Neural progenitor cell (in vitro differentiated cells): ENCODE data around the gene CELF5. TPM values are rescaled to one million over a fixed set of nuclear protein-coding genes. Genes with fewer than 3 reads are reported as not detected.

Source experiments
- DNase-seq: peaks from one replicate; pipeline ENCODE4 v3.0.0-alpha.2; 2016; ENCODE audit warnings: low spot score
- H2AFZ ChIP-seq: fragments of 200-600 bp; sonication (generic); replicated peaks from 2 replicates; pipeline ENCODE4 v1.6.1; 2016; ENCODE audit warnings: antibody characterized with exemption
- H3F3A ChIP-seq: fragments of 200-600 bp; sonication (generic); 2 replicates; pipeline ENCODE4 v1.6.1; 2016; ENCODE audit warnings: antibody characterized with exemption, low read depth
- H3K27ac ChIP-seq: fragments of 200-600 bp; sonication (generic); 2 replicates; pipeline ENCODE4 v1.5.1; 2016; ENCODE audit warnings: mild to moderate bottlenecking
- H3K27me3 ChIP-seq: fragments of 200-600 bp; sonication (generic); 2 replicates; pipeline ENCODE4 v1.6.1; 2016; ENCODE audit warnings: mild to moderate bottlenecking, moderate library complexity
- H3K36me3 ChIP-seq: fragments of 200-600 bp; sonication (generic); 2 replicates; pipeline ENCODE4 v1.5.1; 2016
- H3K4me1 ChIP-seq: fragments of 200-600 bp; sonication (generic); 2 replicates; pipeline ENCODE4 v1.6.1; 2016; ENCODE audit warnings: mixed run types
- H3K4me2 ChIP-seq: fragments of 200-600 bp; sonication (generic); 2 replicates; pipeline ENCODE4 v1.6.1; 2016
- H3K4me3 ChIP-seq: fragments of 200-600 bp; sonication (generic); 2 replicates; pipeline ENCODE4 v1.5.1; 2016
- H3K79me2 ChIP-seq: fragments of 200-600 bp; sonication (generic); 2 replicates; pipeline ENCODE4 v1.6.1; 2016; ENCODE audit warnings: low read depth
- H3K9ac ChIP-seq: fragments of 200-600 bp; sonication (generic); 2 replicates; pipeline ENCODE4 v1.6.1; 2016
- H3K9me3 ChIP-seq: fragments of 200-600 bp; sonication (generic); 2 replicates; pipeline ENCODE4 v1.5.1; 2016; ENCODE audit warnings: low read depth
- H4K20me1 ChIP-seq: fragments of 200-600 bp; sonication (generic); 2 replicates; pipeline ENCODE4 v1.6.1; 2016; ENCODE audit warnings: low read depth
- H3K27ac Mint-ChIP-seq: 3 replicates; pipeline ENCODE4 v1.8.0; 2021; ENCODE audit warnings: mixed read lengths
- H3K27me3 Mint-ChIP-seq: 2 replicates; pipeline ENCODE4 v1.8.0; 2022; ENCODE audit warnings: low read depth, mild to moderate bottlenecking, inconsistent platforms, moderate library complexity, mixed read lengths; ENCODE audit not compliant: insufficient read depth
- H3K36me3 Mint-ChIP-seq: 3 replicates; pipeline ENCODE4 v1.8.0; 2021; ENCODE audit warnings: mixed read lengths
- H3K4me1 Mint-ChIP-seq: 3 replicates; pipeline ENCODE4 v1.8.0; 2021; ENCODE audit warnings: mixed read lengths
- H3K4me3 Mint-ChIP-seq: 3 replicates; pipeline ENCODE4 v1.8.0; 2021; ENCODE audit warnings: mild to moderate bottlenecking, moderate library complexity, mixed read lengths
- H3K9me3 Mint-ChIP-seq: 3 replicates; pipeline ENCODE4 v1.8.0; 2020; ENCODE audit warnings: mixed read lengths
- EZH2 ChIP-seq: fragments of 200-600 bp; sonication (generic); IDR thresholded peaks from 2 replicates; pipeline ENCODE4 v1.6.1; 2017; ENCODE audit warnings: antibody characterized with exemption, mild to moderate bottlenecking, moderate library complexity
- EZH2phosphoT487 ChIP-seq: fragments of 200-600 bp; sonication (generic); IDR thresholded peaks from 2 replicates; pipeline ENCODE4 v1.6.1; 2017; ENCODE audit warnings: antibody characterized with exemption
- total RNA-seq: library from RNA; depleted of rRNA; stranded (reverse); fragments of >200 nt; gene quantifications from 2 replicates; pipeline ENCODE4 v1.2.3, GENCODE V29; 2015; ENCODE audit warnings: low replicate concordance
- TF ChIP-seq, protein P1 (sequence below): fragments of 200-600 bp; sonication (generic); IDR thresholded peaks from 2 replicates; pipeline ENCODE4 v1.5.1; 2017; ENCODE audit warnings: antibody characterized with exemption, mild to moderate bottlenecking

CELF5 gene
- total RNA-seq, 1 donor from 2014 or later: 7.9 TPM

DNA sequence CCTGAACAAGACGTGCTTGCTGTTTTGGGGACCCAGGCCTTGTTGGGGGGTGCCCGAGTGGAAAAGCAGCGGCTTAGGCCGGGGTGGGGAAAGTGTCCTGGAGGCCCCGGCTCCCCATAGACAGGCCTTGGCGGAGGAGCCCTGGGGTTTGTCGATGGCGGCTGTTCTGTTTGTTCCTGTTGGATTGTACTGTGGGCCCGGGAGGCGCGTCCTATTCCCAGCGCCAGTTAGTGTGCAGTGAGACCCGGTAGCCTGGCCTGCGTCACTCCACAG, 27.6 kb upstream of the CELF5 start:
- Mint-ChIP-seq H3K27ac (no peak overlapping the region), H3K27me3 (no peaks in the 10 kb centered on the region), H3K36me3 (peaks cover 5% of the 10 kb centered on the region), H3K4me3 (no peak overlapping the region), H3K9me3 (no peaks in the 10 kb centered on the region), H3K4me1 (no peaks in the 10 kb centered on the region)
- H3K9me3 ChIP-seq: no peaks in the 10 kb centered on the region
- peaks cover 3% of the 10 kb centered on the region for H3K79me2 ChIP-seq
- TF ChIP-seq EZH2 (no peak), EZH2phosphoT487 (no peak)
- TF ChIP-seq, protein P1, sequence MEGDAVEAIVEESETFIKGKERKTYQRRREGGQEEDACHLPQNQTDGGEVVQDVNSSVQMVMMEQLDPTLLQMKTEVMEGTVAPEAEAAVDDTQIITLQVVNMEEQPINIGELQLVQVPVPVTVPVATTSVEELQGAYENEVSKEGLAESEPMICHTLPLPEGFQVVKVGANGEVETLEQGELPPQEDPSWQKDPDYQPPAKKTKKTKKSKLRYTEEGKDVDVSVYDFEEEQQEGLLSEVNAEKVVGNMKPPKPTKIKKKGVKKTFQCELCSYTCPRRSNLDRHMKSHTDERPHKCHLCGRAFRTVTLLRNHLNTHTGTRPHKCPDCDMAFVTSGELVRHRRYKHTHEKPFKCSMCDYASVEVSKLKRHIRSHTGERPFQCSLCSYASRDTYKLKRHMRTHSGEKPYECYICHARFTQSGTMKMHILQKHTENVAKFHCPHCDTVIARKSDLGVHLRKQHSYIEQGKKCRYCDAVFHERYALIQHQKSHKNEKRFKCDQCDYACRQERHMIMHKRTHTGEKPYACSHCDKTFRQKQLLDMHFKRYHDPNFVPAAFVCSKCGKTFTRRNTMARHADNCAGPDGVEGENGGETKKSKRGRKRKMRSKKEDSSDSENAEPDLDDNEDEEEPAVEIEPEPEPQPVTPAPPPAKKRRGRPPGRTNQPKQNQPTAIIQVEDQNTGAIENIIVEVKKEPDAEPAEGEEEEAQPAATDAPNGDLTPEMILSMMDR: no peak
- no peaks in the 10 kb centered on the region for H3K4me1 ChIP-seq
- H3K27ac ChIP-seq: no peak overlapping the region
- no peak overlapping the region for H3K9ac ChIP-seq
- H3K27me3 ChIP-seq: no peaks in the 10 kb centered on the region
- DNase-seq: no peak
- no peak overlapping the region for H3K4me2 ChIP-seq
- no peak overlapping the region for H3K4me3 ChIP-seq
- no peak overlapping the region for H2AFZ ChIP-seq
- H4K20me1 ChIP-seq: peaks cover 7% of the 10 kb centered on the region
- no peaks in the 10 kb centered on the region for H3F3A ChIP-seq
- no peaks in the 10 kb centered on the region for H3K36me3 ChIP-seq

DNA sequence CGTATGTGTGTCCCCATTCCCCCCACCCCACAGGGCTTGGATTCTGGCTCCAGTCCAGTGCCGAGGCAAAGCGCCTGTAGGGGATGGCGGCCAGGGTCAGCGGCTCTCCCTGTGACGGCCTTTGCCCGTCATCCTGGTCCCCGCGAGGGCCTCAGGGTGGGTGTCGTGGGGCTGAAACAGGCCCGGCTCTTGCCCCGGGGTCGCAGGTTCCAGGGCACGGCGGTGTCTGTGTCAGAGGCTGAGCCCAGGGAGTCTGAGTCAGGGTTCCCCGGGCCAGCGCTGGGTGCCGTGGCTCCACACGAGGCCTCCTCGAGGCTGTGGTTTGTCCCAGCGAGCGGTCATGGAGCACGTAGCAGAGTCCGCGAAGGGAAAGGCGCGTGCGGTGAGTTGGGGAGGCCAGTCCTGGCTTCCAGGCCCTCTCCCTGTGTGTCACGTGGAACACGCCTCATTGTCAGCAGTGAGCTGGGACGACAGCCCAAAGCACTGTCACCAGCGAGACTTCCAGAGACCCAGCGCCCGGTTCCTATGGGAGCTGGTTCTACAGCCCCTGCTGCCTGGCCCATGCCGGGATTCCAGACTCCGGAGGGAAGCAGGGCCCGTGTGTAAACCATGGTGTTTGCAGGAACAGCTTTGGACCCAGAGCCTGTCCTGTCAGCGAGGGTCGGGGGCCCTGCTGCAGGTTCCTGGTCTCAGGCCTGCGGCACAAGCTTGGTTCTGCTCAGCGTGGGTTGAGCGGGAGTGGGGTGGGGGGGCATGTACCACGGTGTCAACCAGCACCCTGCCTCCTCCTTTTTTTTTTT, 25.4 kb upstream of the CELF5 start:
- Histone ChIP-seq H4K20me1 (no peaks in the 10 kb centered on the region), H3K4me1 (no peaks in the 10 kb centered on the region), H3K4me3 (no peak overlapping the region), H3K27me3 (no peaks in the 10 kb centered on the region), H3K27ac (no peak overlapping the region), H3K4me2 (no peak overlapping the region), H3K9ac (no peak overlapping the region), H3K36me3 (no peaks in the 10 kb centered on the region), H2AFZ (no peak overlapping the region), H3K9me3 (no peaks in the 10 kb centered on the region), H3K79me2 (no peaks in the 10 kb centered on the region), H3F3A (no peaks in the 10 kb centered on the region)
- Mint-ChIP-seq H3K36me3 (peaks cover 5% of the 10 kb centered on the region), H3K27me3 (no peaks in the 10 kb centered on the region), H3K4me3 (no peak overlapping the region), H3K4me1 (no peaks in the 10 kb centered on the region), H3K27ac (no peak overlapping the region), H3K9me3 (no peaks in the 10 kb centered on the region)
- TF ChIP-seq EZH2phosphoT487: no peak
- TF ChIP-seq, protein P1: no peak
- TF ChIP-seq EZH2: no peak
- no peak for DNase-seq

DNA sequence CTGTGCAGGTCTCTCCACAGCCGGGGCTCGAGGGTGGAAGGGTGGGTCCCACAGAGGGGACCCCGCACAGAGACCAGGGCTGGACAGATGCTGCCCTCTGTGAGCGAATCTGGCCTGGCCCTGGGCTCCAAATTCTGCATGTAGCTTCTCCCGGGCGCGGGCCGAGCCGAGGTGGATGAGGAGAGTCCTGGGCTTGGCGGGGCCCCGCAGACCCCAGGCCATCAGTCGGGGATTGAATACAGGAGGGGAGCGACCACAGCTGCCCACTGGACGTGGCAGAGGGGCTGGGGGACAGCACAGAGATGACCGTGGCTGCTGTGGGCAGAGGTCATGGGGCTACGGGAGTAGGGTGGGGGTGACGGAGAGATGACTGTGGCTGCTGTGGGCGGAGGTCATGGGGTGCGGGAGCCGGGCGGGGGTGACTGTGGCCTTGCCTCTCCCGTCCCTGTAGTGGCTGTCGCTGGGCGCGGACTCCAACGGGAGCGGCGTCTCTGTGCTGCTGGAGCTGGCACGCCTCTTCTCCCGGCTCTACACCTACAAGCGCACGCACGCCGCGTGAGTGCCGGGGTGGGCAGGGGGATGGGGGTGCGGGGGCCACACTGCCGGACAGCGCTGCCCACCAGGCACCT, 23.3 kb upstream of the CELF5 start:
- no peak overlapping the region for H3K27ac Mint-ChIP-seq
- Histone ChIP-seq H3K27me3 (no peaks in the 10 kb centered on the region), H3K79me2 (no peaks in the 10 kb centered on the region), H3K9me3 (no peaks in the 10 kb centered on the region), H3K4me1 (no peaks in the 10 kb centered on the region), H3K4me2 (no peak overlapping the region), H3K36me3 (no peaks in the 10 kb centered on the region), H4K20me1 (no peaks in the 10 kb centered on the region), H3F3A (no peaks in the 10 kb centered on the region), H2AFZ (no peak overlapping the region), H3K9ac (no peak overlapping the region), H3K27ac (no peak overlapping the region), H3K4me3 (no peak overlapping the region)
- no peaks in the 10 kb centered on the region for H3K4me1 Mint-ChIP-seq
- no peak overlapping the region for H3K4me3 Mint-ChIP-seq
- no peaks in the 10 kb centered on the region for H3K36me3 Mint-ChIP-seq
- H3K9me3 Mint-ChIP-seq: no peaks in the 10 kb centered on the region
- DNase-seq: no peak
- TF ChIP-seq EZH2 (no peak), EZH2phosphoT487 (no peak)
- TF ChIP-seq, protein P1: no peak
- H3K27me3 Mint-ChIP-seq: no peaks in the 10 kb centered on the region
